ENCODE measurements around the gene SPRR4.

SPRR4 gene

DNA sequence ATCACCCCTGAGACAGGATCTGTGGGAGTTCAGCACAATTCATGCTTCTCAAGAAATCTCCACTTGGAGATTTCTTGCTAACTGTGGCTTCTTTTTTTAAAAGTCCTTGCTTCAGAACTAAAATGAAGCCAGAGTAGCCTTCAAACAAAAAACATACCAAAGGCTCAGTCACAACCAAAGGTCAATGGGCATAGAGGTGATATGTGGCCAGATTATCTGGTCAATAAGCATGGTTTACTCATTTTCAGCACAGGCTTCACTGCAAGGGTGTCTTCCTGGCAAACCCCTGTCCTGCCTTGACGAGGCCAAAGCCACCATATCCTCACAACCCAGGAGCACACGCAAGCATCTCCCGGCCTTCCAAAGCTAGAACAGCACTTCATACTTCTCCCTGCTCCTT is 11.2 kb upstream of the SPRR4 start:
- no peaks in the 10 kb centered on the region for H3K36me3 ChIP-seq (ENCODE audit: control insufficient read depth, insufficient read depth, low read length)
- no peaks in the 10 kb centered on the region for H3K27me3 ChIP-seq (replicated peaks; ENCODE audit: control insufficient read depth, insufficient read depth, low read length)
- no peak for DNase-seq (ENCODE audit: extremely low read depth, insufficient read length)
- no peak overlapping the region for H3K4me3 ChIP-seq (replicated peaks; ENCODE audit: low read depth, low read length)
- TF ChIP-seq, protein P1, sequence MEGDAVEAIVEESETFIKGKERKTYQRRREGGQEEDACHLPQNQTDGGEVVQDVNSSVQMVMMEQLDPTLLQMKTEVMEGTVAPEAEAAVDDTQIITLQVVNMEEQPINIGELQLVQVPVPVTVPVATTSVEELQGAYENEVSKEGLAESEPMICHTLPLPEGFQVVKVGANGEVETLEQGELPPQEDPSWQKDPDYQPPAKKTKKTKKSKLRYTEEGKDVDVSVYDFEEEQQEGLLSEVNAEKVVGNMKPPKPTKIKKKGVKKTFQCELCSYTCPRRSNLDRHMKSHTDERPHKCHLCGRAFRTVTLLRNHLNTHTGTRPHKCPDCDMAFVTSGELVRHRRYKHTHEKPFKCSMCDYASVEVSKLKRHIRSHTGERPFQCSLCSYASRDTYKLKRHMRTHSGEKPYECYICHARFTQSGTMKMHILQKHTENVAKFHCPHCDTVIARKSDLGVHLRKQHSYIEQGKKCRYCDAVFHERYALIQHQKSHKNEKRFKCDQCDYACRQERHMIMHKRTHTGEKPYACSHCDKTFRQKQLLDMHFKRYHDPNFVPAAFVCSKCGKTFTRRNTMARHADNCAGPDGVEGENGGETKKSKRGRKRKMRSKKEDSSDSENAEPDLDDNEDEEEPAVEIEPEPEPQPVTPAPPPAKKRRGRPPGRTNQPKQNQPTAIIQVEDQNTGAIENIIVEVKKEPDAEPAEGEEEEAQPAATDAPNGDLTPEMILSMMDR (IDR thresholded peaks at IDR 0.05; ENCODE audit: insufficient read depth, low read length, poor library complexity, severe bottlenecking): no peak

GRCh38 chr1:152959801-152960451 is 10.5 kb upstream of the SPRR4 start:
- H3K4me3 ChIP-seq (replicated peaks; ENCODE audit: low read depth, low read length): no peak overlapping the region
- no peaks in the 10 kb centered on the region for H3K27me3 ChIP-seq (replicated peaks; ENCODE audit: control insufficient read depth, insufficient read depth, low read length)
- H3K36me3 ChIP-seq (ENCODE audit: control insufficient read depth, insufficient read depth, low read length): no peaks in the 10 kb centered on the region
- TF ChIP-seq, protein P1 (IDR thresholded peaks at IDR 0.05; ENCODE audit: insufficient read depth, low read length, poor library complexity, severe bottlenecking): no peak
- no peak for DNase-seq (ENCODE audit: extremely low read depth, insufficient read length)

DNA sequence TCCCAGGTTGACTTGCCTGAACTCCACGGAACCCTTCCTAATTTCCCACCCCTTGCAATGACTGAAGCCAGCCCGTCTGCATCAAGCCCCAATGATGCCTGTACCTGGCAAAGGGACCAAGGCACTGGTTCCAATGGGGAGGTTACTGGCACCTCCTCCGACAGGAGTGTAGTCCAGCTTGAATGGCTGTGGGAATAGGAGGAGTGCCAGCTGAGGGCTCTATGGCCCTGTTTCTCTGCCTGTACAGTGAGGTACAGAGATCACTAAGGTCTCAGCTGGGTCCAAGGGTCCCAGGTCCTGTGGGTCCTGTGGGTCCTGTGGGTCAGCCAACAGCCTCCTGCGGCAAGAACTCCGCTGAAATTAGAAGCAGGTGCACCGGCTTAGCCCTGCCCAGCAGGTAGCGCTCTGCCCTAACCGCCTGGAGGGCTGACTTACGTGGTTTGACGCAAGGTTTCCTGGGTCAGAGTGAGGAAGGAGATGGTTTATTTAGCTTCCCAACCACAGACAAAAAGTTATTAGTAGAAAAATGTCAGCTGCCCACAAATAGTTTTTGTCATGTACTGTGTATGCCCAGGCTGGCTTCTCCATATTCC is 9.9 kb upstream of the SPRR4 start:
- no peak for DNase-seq (ENCODE audit: extremely low read depth, insufficient read length)
- TF ChIP-seq, protein P1 (IDR thresholded peaks at IDR 0.05; ENCODE audit: insufficient read depth, low read length, poor library complexity, severe bottlenecking): peak; percentile 62
- Histone ChIP-seq H3K36me3 (ENCODE audit: control insufficient read depth, insufficient read depth, low read length) (no peaks in the 10 kb centered on the region), H3K4me3 (replicated peaks; ENCODE audit: low read depth, low read length) (no peak overlapping the region), H3K27me3 (replicated peaks; ENCODE audit: control insufficient read depth, insufficient read depth, low read length) (no peaks in the 10 kb centered on the region)

GRCh38 chr1:152961226-152961891 is 9.1 kb upstream of the SPRR4 start:
- Histone ChIP-seq H3K4me3 (replicated peaks; ENCODE audit: low read depth, low read length) (no peak overlapping the region), H3K27me3 (replicated peaks; ENCODE audit: control insufficient read depth, insufficient read depth, low read length) (no peaks in the 10 kb centered on the region), H3K36me3 (ENCODE audit: control insufficient read depth, insufficient read depth, low read length) (no peaks in the 10 kb centered on the region)
- TF ChIP-seq, protein P1 (IDR thresholded peaks at IDR 0.05; ENCODE audit: insufficient read depth, low read length, poor library complexity, severe bottlenecking): no peak
- DNase-seq (ENCODE audit: extremely low read depth, insufficient read length): no peak

DNA sequence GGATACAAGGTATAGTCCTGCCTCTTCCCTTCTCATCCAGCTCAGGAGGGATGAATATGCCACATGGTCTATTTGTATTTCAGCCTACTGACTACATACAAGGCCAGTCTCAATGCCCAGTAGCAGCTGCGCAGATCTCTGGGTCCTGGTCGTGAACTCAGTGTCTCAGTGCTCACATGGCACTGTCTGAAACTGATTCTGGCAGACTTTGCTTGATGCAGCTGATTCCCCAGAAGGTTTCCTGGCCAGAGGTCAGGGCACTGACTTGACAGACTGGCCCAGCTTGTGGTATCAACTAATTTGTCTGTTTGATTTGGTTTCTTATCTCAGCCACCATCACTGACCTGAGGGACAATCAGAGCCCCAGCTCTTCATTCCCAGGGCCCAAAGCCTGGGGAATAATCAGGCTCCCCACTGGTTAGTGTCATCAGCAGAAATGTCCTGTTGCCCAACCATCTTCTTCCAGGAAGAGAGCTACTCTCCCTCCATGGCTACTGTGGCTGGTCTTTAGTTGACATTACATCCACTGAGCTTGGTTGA is 7.5 kb upstream of the SPRR4 start:
- no peaks in the 10 kb centered on the region for H3K36me3 ChIP-seq (ENCODE audit: control insufficient read depth, insufficient read depth, low read length)

More for the DNA sequence above, 7.5 kb upstream of the SPRR4 start:
- TF ChIP-seq, protein P1 (IDR thresholded peaks at IDR 0.05; ENCODE audit: insufficient read depth, low read length, poor library complexity, severe bottlenecking): no peak
- Histone ChIP-seq H3K4me3 (replicated peaks; ENCODE audit: low read depth, low read length) (no peak overlapping the region), H3K27me3 (replicated peaks; ENCODE audit: control insufficient read depth, insufficient read depth, low read length) (no peaks in the 10 kb centered on the region)
- DNase-seq (ENCODE audit: extremely low read depth, insufficient read length): no peak

All from GM06990 (cell line).